CD4-positive, alpha-beta T cell treated with Interleukin-6 at 100 ng/mL for 8 hours (primary cell): ENCODE data around the gene GPRC5D.

ENCODE experiments used
- DNase-seq: peaks from one replicate; pipeline ENCODE4 v3.0.0-alpha.2; 2020; ENCODE audit warnings: mixed read lengths, low spot score

GPRC5D gene

GRCh38 chr12:12903642-12904609 is 48.0 kb downstream of the GPRC5D start:
- no peak for DNase-seq

- no peak for DNase-seq
Measured at GRCh38 chr12:12902036-12902435, 49.9 kb downstream of the GPRC5D start.

GRCh38 chr12:12901158-12901791 is 50.7 kb downstream of the GPRC5D start:
- no peak for DNase-seq

- DNase-seq, result no peak
Measured at GRCh38 chr12:12900786-12901157, 51.2 kb downstream of the GPRC5D start.

DNA sequence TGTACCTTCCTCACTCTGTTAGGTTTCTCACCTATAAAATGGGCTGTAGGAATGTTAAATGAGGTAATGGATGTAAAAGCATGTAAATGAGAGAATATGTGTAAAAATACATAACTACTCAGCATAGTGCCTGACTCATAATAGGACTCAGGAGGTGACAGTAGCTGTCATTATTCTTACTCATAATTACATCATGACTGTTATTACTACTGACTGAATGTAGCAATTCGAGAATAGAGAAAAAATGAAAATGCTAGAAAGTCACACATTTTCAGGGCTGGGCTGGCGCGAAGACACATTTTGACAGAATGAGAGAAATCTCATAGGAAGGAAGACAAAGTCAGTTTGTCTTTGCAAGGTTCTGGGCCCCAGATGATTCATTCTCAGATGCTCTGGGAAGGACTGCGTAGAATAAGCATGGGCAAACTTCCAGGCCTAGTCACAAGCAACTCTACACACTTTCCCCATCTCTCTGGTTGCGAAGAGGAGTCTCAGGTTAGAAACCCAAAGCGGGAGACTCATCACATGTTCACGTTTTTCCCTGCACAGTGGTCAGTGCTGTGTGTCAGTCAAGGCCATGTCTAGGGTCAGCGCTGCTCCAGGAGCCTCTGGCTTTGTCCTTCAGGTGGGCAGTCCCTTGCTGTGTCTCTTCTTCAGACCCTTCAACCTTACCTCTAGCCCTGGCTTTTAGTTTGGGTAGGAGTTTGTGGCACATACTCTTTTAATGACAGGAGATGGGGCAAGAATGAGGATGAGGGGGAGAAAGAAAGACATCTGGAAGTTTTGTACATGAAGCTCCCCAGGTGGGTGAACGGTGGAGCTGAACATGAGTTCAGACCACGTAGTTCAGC is 52.2 kb downstream of the GPRC5D start:
- no peak for DNase-seq

- no peak for DNase-seq
Measured at GRCh38 chr12:12898911-12899511, 53.0 kb downstream of the GPRC5D start.

- no peak for DNase-seq
Measured at GRCh38 chr12:12898136-12898717, 53.7 kb downstream of the GPRC5D start.

DNA sequence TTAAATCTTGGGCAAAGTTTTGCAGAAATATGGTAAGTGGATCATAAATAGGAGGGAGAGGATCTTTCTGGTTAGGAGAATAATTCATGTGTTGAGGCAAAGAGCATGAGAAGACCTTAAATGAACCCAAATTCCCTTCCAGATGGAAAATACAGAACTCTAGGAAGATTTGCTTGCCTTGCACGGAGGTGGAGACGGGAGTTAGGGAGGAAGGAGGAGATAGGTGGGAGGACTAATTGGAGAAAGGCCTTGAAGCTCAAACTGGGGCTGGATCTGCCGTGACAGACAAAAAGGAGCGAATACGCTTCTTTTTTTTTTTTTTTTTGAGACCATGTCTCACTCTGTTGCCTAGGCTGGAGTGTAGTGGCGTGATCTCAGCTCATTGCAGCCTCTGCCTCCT is 54.7 kb downstream of the GPRC5D start:
- no peak for DNase-seq

DNA sequence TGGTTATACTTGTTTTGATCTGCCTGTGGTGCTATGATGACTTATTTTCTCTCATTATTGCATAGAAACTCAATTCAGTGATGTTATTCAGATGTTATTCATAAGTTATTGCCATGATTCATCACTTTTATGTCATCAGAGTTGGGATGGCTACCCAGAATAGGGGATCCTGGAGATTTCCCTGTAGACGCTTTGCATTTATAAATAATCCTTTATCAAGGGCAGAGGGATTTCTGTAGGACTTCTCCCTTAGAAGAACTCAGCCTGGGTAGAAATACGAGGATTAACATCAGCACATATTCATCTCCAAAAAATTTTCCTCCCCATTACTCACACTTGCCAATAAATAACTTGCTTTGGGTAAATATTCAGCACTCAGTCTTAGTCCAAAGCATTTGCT is 55.7 kb downstream of the GPRC5D start:
- no peak for DNase-seq

GRCh38 chr12:12893438-12893837 is 58.5 kb downstream of the GPRC5D start:
- DNase-seq, result no peak

DNA sequence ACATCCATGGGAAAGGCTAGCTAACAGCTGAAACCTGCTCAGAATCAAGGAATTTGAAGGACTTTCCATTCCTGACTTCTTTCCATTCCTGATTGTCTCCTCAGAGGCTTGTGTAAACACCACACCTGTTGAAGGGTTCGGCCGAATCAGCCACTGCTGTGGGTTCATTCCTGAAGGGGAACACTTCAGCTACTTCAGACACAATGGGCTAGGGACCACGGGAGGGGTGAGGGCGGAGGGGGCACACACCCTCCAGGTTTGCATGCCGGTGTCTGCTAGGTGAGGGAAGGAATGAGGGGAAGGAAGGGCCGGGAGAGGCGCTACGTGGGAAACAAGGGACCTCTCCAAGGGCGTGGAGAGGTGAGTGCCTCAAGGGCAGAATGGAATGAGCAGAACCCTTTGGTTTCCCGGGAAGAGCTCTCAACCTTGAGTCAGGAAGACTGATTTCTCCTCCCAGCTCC is 59.3 kb downstream of the GPRC5D start:
- DNase-seq, result no peak

DNA sequence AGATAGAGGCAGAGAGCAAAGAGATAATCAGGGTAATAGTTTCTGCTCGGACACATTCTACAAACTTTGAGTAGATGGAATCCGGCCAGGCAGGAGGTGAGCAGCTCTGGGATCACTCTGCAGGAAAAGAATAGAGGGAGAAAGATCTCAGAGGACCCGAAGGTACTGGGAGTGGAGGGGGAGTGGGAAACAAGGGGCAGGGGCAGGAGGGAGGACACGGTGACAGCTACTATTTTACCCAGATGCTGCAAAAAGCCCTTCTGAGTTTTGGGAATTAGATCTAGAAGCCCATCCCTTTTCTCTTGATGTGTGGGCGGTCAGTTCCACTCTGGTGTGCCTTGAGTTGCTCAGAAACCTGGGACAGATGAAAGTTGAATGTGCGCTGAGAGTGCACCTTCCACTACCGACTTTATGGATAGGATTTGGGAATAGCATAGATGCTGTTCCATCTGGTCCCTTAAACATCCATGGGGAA is 60.1 kb downstream of the GPRC5D start:
- no peak for DNase-seq

GRCh38 chr12:12891080-12891880 is 60.7 kb downstream of the GPRC5D start, which contains the start of gene GPRC5A:
Gene GPRC5A, plus strand, starts transcription at chr12:12891562. Its CDS starts 16,688 bp downstream, at chr12:12908250.
- DNase-seq, result peak; percentile 28
